ENCODE data around the gene MAN1A1.

DNA sequence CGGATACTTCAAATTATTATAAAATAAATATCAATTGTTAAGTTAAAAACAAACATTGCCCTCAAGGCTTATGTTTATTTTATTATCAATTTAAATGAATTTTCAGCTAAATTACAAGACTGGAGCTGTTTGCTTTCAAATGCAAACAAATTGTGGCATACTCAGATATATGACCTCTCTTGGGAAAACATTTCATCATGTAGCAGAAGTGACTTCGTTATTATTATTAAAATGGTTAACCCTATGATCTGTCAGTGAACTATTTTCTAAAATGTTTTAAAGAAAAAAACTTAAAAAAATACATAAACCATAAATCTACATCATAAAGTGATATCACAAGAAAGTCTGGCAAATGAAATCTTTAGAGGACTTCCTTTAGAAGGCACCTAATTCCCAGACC lies 72.5 kb downstream of the MAN1A1 start:
- TF ChIP-seq POLR2A (IDR thresholded peaks at IDR 0.05) = no peak
- TF ChIP-seq, protein P1, sequence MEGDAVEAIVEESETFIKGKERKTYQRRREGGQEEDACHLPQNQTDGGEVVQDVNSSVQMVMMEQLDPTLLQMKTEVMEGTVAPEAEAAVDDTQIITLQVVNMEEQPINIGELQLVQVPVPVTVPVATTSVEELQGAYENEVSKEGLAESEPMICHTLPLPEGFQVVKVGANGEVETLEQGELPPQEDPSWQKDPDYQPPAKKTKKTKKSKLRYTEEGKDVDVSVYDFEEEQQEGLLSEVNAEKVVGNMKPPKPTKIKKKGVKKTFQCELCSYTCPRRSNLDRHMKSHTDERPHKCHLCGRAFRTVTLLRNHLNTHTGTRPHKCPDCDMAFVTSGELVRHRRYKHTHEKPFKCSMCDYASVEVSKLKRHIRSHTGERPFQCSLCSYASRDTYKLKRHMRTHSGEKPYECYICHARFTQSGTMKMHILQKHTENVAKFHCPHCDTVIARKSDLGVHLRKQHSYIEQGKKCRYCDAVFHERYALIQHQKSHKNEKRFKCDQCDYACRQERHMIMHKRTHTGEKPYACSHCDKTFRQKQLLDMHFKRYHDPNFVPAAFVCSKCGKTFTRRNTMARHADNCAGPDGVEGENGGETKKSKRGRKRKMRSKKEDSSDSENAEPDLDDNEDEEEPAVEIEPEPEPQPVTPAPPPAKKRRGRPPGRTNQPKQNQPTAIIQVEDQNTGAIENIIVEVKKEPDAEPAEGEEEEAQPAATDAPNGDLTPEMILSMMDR (IDR thresholded peaks at IDR 0.05) = no peak
